Mucosa of stomach (tissue), 1 donor: Measurements from ENCODE around the gene VGF.
"Not testable (repeated sequence)": the region's sequence is repeated elsewhere in the genome, so short reads cannot be mapped to it uniquely, and the experiment has no call there.

ENCODE experiments used
- H3K27me3 ChIP-seq: one replicate; pipeline ENCODE4 v1.7.0; 2013; ENCODE audit warnings: mild to moderate bottlenecking, low read length; ENCODE audit not compliant: control insufficient read depth, insufficient read depth
- H3K36me3 ChIP-seq: one replicate; pipeline ENCODE4 v1.7.0; 2013; ENCODE audit warnings: low read length; ENCODE audit not compliant: control insufficient read depth, insufficient read depth
- H3K4me1 ChIP-seq: one replicate; pipeline ENCODE4 v1.7.0; 2013; ENCODE audit warnings: mild to moderate bottlenecking, low read length; ENCODE audit not compliant: control insufficient read depth, insufficient read depth
- H3K4me3 ChIP-seq: one replicate; pipeline ENCODE4 v1.7.0; 2013; ENCODE audit warnings: low read length
- H3K9ac ChIP-seq: one replicate; pipeline ENCODE4 v1.7.0; 2013; ENCODE audit warnings: mild to moderate bottlenecking, low read length, moderate library complexity
- H3K9me3 ChIP-seq: one replicate; pipeline ENCODE4 v1.7.0; 2013; ENCODE audit warnings: mild to moderate bottlenecking, low read length, moderate library complexity; ENCODE audit not compliant: control insufficient read depth
- donor health status: Pancreatic carcinoma.

VGF gene

DNA sequence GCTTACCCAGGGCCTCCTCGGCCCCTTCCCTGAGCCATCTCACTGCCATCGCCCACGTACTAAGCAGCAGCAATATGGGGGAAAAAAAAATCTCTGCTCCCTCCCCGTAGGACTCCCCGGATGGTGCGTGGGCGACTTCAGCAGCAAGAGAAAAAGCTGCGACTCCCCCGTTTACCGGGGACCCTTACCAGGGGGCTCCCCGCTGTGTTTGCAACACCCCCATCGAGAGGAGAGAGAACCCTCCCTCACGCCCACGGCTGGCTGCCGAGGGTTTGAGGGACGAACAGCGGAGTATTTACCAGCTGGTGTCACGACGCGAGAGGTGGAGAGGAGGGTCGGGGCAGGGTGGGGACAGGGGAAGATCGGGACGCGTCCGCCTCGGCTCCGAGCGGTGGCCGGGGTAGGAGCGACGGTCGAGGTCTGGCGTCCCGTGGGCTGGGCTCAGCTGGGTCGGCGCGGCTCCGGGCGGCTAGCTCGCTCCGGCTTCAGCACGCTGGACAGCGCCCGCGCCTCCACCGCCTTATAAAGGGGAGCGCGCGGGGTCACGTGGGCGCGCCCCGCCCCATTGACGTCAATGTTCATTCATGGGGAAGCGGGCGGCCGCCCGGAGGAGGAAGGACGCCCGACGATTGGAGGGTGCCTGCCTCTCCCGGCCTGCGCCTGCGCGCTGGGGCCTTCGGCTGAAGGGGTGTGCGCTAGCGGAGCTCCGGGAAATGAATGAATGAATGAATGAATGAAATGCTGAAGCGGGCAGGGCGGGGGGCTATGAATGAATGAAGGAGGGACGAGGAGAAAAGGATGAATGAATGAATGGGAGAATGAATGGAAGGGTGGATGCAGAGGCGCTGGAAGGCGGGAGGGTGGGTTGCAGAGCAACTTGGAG, at the start of gene VGF:
Gene VGF, minus strand, starts transcription at position 495 of the 883 bp plus-strand sequence. CDS start 726 bp downstream, outside the sequence.
- Histone ChIP-seq H3K9ac (no peak within 1 kb of the TSS), H3K36me3 (no peaks in the 10 kb centered on the region), H3K27me3 (peaks cover 81% of the 10 kb centered on the region), H3K4me1 (peaks cover 35% of the 10 kb centered on the region), H3K9me3 (no peaks in the 10 kb centered on the region), H3K4me3 (no peak within 1 kb of the TSS)

DNA sequence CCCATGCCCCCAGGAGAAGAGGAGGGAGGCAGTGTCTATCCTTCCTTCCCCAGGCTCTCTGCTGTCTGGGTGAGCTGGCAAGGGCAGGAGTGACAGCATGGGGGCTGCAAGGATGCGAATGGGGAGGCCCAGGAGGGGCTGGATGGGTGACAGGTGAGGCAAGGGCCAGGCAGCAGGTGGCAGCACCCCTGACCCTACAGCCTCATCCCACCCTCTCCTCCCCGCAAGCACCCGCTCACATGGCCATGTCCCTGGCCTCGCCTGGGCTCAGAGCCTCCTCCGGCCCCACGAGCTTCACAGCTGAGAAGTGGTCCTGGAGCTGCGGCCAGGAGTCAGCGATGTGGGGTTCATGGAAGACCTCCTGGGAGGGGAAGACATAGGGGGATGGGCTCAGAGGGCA, 46.6 kb upstream of the VGF start:
- Histone ChIP-seq H3K4me3 (no peak overlapping the region), H3K9me3 (no peaks in the 10 kb centered on the region), H3K4me1 (peaks cover 11% of the 10 kb centered on the region), H3K9ac (no peak overlapping the region), H3K36me3 (no peaks in the 10 kb centered on the region), H3K27me3 (no peaks in the 10 kb centered on the region)

DNA sequence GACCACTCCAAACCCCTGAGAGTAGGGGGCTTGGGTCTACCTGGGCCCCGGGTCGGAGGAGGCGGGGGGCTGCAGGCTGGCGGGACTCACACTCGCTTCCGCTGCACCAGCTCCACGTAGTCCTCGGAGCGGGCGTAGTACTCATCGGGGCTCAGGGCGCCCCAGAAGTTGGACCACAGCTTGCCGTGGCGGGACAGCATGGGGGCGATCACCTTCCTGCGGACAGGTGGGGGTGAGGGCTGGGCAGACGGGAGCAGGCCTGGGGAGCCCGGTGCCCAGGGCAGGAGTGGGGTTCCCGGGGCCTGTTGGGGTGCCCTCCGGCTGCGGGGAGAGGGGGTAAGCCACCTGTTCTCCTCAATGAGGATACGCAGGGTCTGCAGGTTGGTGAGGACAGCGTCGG, 46.1 kb upstream of the VGF start:
- Histone ChIP-seq H3K4me1 (peaks cover 7% of the 10 kb centered on the region), H3K9me3 (no peaks in the 10 kb centered on the region), H3K27me3 (no peaks in the 10 kb centered on the region), H3K36me3 (no peaks in the 10 kb centered on the region), H3K4me3 (no peak overlapping the region), H3K9ac (no peak overlapping the region)

DNA sequence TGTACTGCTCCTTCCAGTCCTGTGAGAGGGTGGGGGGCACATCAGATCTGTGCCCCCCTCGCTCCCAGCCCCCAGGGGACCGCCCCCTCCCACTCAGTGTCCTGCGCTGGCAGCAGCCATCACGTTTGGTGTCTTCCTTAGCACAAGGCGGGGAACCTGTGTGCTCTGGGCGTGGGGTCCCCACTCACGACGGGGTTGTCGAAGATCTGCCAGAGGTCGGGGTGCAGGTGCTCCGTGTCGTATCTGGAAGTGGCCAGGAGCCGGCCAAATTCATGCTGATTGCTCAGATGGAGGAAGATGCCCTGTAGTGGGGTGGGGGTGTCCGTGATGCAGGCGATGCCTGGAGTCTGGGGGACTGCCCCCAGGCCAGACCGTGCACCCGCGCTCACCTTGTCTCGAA, 44.8 kb upstream of the VGF start:
- Histone ChIP-seq H3K36me3 (no peaks in the 10 kb centered on the region), H3K27me3 (no peaks in the 10 kb centered on the region), H3K4me3 (no peak overlapping the region), H3K4me1 (no peaks in the 10 kb centered on the region), H3K9me3 (no peaks in the 10 kb centered on the region), H3K9ac (no peak overlapping the region)

DNA sequence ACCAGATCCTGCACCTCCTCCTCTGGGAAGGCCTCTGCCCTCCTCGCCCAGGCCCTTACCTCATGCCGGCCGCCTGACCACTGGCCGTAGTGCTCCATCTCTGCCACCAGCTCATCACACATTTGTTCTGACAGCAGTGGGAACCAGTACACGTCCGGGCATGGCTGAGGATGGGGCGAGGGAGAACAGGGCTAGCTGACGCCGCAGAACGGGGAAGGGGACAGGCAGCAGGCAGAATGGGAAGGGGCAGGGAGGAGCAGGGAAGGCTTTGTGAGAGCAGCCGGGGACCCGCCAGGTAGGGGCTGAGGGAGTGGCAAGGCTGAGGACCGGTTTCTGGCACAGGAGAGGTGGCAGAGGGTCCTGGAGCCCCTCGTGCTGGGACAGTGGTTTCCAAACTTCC, 43.4 kb upstream of the VGF start:
- Histone ChIP-seq H3K4me3 (no peak overlapping the region), H3K9ac (no peak overlapping the region), H3K27me3 (no peaks in the 10 kb centered on the region), H3K36me3 (no peaks in the 10 kb centered on the region), H3K9me3 (no peaks in the 10 kb centered on the region), H3K4me1 (no peaks in the 10 kb centered on the region)

DNA sequence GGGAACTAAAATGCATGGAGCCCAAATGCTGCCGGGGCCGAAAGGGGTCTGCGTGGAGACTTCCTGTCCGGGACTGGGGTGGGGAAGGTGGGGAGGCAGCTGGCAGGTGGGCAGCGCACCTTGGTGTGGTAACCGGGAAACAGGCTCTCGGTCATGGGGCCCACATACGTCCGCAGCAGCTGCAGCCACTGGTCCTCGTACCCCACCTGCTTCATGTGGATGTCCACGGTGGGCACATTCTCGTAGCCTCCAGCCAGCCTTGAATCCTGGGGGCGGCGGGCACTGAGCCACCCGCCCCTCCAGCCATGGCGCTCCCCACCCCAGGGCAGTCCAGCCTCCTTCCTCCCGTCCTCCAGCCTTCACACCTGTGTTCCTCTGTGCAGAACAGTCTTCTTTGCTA, 42.1 kb upstream of the VGF start:
- Histone ChIP-seq H3K9me3 (no peaks in the 10 kb centered on the region), H3K27me3 (peaks cover 6% of the 10 kb centered on the region), H3K4me3 (no peak overlapping the region), H3K9ac (no peak overlapping the region), H3K36me3 (no peaks in the 10 kb centered on the region), H3K4me1 (no peaks in the 10 kb centered on the region)

DNA sequence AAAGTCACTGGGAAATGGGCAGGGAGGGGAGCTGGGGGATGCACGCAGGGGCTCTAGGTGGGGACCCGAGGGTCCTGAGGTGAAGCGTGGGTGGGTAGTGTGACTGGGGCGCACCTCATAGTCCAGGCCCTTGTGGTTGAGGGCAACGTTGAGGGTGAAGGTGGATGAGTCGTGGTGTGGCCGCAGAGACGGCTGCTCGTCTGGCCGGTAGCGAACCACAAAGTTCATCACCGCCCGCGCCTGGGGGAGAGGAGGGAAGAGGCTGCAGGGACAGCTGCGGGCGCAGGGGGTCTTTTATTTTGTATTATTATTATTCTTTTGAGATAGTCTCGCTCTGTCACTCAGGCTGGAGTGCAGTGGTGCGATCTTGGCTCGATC, 41.3 kb upstream of the VGF start:
- Histone ChIP-seq H3K9me3 (no peaks in the 10 kb centered on the region), H3K27me3 (peaks cover 14% of the 10 kb centered on the region), H3K9ac (no peak overlapping the region), H3K4me1 (peaks cover 4% of the 10 kb centered on the region), H3K36me3 (no peaks in the 10 kb centered on the region), H3K4me3 (no peak overlapping the region)

DNA sequence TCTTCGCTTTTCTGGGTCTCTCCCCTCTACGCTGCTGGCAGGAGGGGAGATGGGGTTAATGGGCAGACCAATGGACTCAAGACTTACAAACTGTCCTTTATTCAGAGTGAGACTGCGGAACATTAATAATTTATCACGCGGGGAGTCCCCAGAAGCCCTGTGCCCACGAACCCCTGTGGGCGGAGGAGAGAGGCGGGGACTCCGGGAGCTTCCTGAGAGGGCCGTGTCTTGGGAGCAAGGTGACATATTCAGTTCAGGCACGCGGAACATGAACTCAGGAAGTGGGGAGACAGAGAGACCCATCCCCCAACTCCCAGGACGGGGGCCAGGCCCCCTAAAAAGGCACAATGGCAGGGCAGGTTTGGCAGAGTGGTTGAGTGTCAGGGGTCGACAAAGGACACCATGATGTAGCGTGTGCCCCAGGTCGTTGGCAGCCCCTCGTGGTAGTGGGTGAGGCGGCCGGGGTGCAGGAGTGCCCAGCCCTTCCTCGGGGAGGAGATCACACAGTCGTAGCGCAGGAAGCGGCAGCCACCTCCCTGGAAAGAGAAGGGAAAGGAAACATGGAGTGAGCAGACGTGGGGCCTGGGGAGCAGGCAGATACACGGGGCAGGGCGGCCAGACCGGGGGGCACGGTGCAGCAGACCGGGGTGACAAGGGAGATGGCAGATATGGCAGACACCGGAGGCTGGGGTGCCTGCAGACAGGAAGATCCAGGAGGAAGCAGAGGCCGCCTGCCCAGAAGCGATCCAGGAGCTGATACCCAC, 40.7 kb upstream of the VGF start:
- peaks cover 16% of the 10 kb centered on the region for H3K27me3 ChIP-seq
- H3K9ac ChIP-seq: no peak overlapping the region
- no peaks in the 10 kb centered on the region for H3K9me3 ChIP-seq
- H3K36me3 ChIP-seq: no peaks in the 10 kb centered on the region
- H3K4me3 ChIP-seq: no peak overlapping the region
- H3K4me1 ChIP-seq: peaks cover 4% of the 10 kb centered on the region

DNA sequence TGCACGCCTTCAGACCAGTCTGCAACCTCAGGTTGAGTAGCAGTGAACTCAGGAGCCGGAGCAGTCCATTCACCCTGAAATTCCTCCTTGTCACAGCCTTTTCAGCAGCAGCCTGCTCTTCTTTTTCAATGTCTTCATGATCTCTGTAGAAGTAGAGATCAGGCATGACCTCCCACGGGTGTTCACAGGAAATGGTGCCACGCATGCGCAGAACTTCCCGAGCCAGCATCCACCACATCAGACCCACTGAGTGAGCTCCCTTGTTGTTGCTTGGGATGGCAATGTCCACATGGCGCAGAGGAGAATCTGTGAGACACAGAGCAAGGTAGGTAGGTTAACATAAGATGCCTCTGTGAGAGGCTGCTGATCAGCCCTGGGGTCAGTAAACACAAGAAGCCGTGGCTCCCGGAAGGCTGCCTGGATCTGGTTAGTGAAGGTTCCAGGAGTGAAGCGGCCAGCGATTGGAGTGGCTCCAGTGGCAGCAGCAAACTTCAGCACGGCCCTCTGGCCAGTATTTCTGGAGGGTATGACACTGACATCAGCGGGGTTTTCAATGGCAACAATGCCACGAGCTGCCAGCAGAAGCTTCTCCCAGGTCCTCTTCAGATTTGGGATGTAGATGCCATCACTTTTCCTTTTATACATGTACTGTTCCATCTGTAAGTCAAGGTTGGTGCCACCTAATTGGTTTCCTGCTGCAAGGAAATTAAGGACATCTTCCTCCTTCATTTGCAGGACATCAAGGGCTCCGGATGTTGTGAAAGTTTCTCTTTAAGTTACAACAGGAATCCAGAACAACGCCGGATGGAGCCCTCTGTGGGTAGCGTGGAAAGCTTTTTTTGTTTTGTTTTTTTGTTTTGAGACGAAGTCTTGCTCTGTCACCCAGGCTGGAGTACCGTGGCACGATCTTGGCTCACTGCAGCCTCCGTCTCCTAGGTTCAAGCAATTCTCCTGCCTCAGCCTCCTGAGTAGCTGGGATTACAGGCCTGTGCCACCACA, 38.7 kb upstream of the VGF start:
- H3K4me1 ChIP-seq: peaks cover 10% of the 10 kb centered on the region
- not testable (repeated sequence) for H3K9me3 ChIP-seq, H3K36me3 ChIP-seq, H3K9ac ChIP-seq, H3K4me3 ChIP-seq
- H3K27me3 ChIP-seq: peaks cover 16% of the 10 kb centered on the region

DNA sequence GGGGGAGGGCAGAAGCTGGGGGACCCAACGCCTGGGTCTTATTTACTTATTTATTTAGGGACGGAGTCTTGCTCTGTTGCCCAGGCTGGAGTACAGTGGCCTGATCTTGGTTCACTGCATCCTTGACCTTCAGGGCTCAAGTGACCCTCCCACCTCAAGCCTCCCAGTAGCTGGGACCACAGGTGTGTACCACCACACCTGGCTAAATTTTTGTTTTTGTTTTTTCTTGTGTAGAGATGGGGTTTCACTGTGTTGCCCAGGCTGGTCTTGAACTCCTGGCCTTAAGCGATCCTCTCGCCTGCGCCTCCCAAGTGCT, 37.2 kb upstream of the VGF start:
- Histone ChIP-seq H3K27me3 (peaks cover 18% of the 10 kb centered on the region), H3K4me1 (peaks cover 10% of the 10 kb centered on the region), H3K9me3 (no peaks in the 10 kb centered on the region), H3K4me3 (no peak overlapping the region), H3K9ac (no peak overlapping the region), H3K36me3 (no peaks in the 10 kb centered on the region)

DNA sequence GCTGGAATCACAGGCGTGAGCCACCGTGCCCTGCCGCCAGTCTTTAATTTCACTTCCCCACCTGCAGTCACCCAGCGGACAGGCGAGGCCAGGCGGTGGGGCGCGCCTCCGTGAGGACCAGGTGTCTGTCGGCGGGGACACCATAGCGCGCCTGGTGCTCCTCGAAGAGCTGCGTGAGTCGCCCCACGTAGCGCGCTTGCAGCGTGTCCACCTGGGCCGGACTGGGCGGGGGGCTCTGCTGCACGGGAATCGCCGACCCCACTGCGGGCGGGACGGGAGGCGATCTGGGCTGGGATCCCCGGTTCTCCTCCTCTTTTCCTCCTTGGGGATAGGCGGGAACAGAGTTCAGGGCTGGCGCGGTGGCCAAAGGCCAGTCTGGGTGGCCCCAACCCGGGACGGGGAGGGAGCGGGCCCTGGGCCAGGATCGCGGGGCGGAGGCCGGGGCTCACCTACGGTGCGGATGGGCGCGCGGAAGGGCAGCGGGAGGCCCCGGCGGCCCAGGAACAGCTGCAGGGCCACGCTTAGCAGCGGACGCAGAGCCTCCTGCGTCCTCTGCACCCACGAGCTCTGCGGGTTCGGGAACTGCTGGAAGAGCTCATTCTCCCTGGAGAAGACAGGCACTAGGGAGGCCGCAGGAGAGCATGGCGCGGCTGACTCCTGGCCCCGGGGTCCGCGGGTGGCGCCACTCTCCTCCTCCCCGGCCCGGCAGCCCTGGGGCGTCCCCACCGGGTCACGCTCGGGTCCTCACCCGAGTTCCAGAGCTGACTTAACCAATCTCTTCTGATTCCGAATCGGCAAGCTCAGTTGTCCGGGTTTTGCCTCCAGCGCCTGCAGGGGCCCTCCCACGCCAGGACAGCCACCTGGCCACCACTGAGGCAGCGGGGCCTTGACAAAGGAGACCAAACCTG, 36.6 kb upstream of the VGF start:
- no peak overlapping the region for H3K4me3 ChIP-seq
- H3K27me3 ChIP-seq: peaks cover 18% of the 10 kb centered on the region
- no peaks in the 10 kb centered on the region for H3K36me3 ChIP-seq
- H3K9me3 ChIP-seq: no peaks in the 10 kb centered on the region
- H3K9ac ChIP-seq: no peak overlapping the region
- peaks cover 10% of the 10 kb centered on the region for H3K4me1 ChIP-seq
